K562 (cell line): ENCODE data around the gene SERTAD1. TPM values are rescaled to one million over a fixed set of nuclear protein-coding genes. Genes with fewer than 3 reads are reported as not detected.

ENCODE experiments used
- ATF7 ChIP-seq: fragments of 450-650 bp; IDR thresholded peaks from 2 replicates; pipeline ENCODE4 v1.7.1; 2014; ENCODE audit warnings: mild to moderate bottlenecking, moderate library complexity
- ESRRA ChIP-seq: fragments of 450-650 bp; IDR thresholded peaks from 2 replicates; pipeline ENCODE4 v1.6.1; 2014; ENCODE audit warnings: low read depth, mild to moderate bottlenecking, moderate library complexity, borderline replicate concordance
- ILF3 ChIP-seq: fragments of 450-650 bp; IDR thresholded peaks from 2 replicates; pipeline ENCODE4 v1.6.1; 2018; ENCODE audit warnings: antibody characterized with exemption, mild to moderate bottlenecking, moderate library complexity, borderline replicate concordance
- MTA3 ChIP-seq: fragments of 450-650 bp; formaldehyde crosslinking; IDR thresholded peaks from 2 replicates; pipeline ENCODE4 v1.6.1; 2017; ENCODE audit warnings: mild to moderate bottlenecking, borderline replicate concordance
- PHTF2 ChIP-seq: fragments of 250-450 bp; sonication (Bioruptor Pico); IDR thresholded peaks from 2 replicates; pipeline ENCODE4 v1.5.0; 2021; ENCODE audit warnings: mild to moderate bottlenecking
- POLR2G ChIP-seq: fragments of 200-400 bp; formaldehyde crosslinking; IDR thresholded peaks from 2 replicates; pipeline ENCODE4 v1.6.1; 2017; ENCODE audit warnings: low read depth, mild to moderate bottlenecking, antibody characterized with exemption, low read length, moderate library complexity
- SMARCA5 ChIP-seq: fragments of 450-650 bp; IDR thresholded peaks from 2 replicates; pipeline ENCODE4 v1.6.1; 2016
- SMARCE1 ChIP-seq: fragments of 450-650 bp; IDR thresholded peaks from 2 replicates; pipeline ENCODE4 v1.7.1; 2016; ENCODE audit warnings: mild to moderate bottlenecking
- ZKSCAN1 ChIP-seq: fragments of 150-350 bp; IDR thresholded peaks from 2 replicates; pipeline ENCODE4 v1.6.1; 2016; ENCODE audit warnings: low read depth, low read length
- ZNF232 ChIP-seq: sonication (generic); formaldehyde crosslinking; IDR thresholded peaks from 2 replicates; pipeline ENCODE4 v1.8.0; 2022; ENCODE audit warnings: mild to moderate bottlenecking, missing genetic modification reagents
- ZNF282 ChIP-seq: sonication (generic); formaldehyde crosslinking; IDR thresholded peaks from 2 replicates; pipeline ENCODE4 v1.8.1; 2023; ENCODE audit warnings: missing genetic modification reagents
- ZNF316 ChIP-seq: fragments of 450-650 bp; IDR thresholded peaks from 2 replicates; pipeline ENCODE4 v1.6.1; 2016
- ZNF507 ChIP-seq: conservative IDR thresholded peaks from 2 replicates; pipeline ENCODE4 v1.6.1; 2017; ENCODE audit warnings: missing genetic modification characterization, missing compliant biosample characterization
- ZSCAN32 ChIP-seq: fragments of 450-650 bp; formaldehyde crosslinking; IDR thresholded peaks from 2 replicates; pipeline ENCODE4 v1.4.0; 2020; ENCODE audit warnings: mild to moderate bottlenecking, moderate library complexity
- polyA plus RNA-seq, 8 experiments: library from polyadenylated mRNA; depleted of rRNA in 4 of 8; stranded (reverse) in 5 of 8; unstranded in 3 of 8; fragments of >200 nt; fragmentation: Nextera tagmentation in 2 of 8; fragmentation: Illumina TruSeq in 1 of 8; extraction: Ambion mirVana in 2 of 8; extraction: Trizol in 1 of 8; gene quantifications; 2 replicates each; pipeline versions ENCODE4 v1.2.1 to v1.2.3, GENCODE V29; 2011 to 2014; ENCODE audit warnings: inconsistent platforms in 1 of 8, missing spikeins in 1 of 8
- total RNA-seq, 7 experiments: library from RNA; depleted of rRNA in 6 of 7; stranded (reverse); fragments of >200 nt in 6 of 7; fragmentation: Illumina TruSeq in 2 of 7; extraction: Trizol in 2 of 7; gene quantifications; 2 replicates each; pipeline versions ENCODE4 v1.2.1 to v1.2.3, GENCODE V29; 2011 to 2021; ENCODE audit warnings: low replicate concordance in 1 of 7
- TF ChIP-seq, protein P1 (sequence below): fragments of 200-800 bp; sonication (Bioruptor generic); IDR thresholded peaks from 2 replicates; pipeline ENCODE4 v1.6.1; 2017; ENCODE audit warnings: missing genetic modification characterization, missing compliant biosample characterization
- TF ChIP-seq, protein P2 (sequence below): sonication (generic); formaldehyde crosslinking; IDR thresholded peaks from 2 replicates; pipeline ENCODE4 v1.8.0; 2022; ENCODE audit warnings: mild to moderate bottlenecking, missing genetic modification reagents
- TF ChIP-seq, protein P3 (sequence below): fragments of 250-450 bp; sonication (Bioruptor Pico); IDR thresholded peaks from 2 replicates; pipeline ENCODE4 v1.5.0; 2021; ENCODE audit warnings: mild to moderate bottlenecking, borderline replicate concordance
- TF ChIP-seq, protein P4 (sequence below): fragments of 450-650 bp; formaldehyde crosslinking; IDR thresholded peaks from 2 replicates; pipeline ENCODE4 v1.4.0; 2022; ENCODE audit warnings: missing genetic modification characterization

SERTAD1 gene
- total and polyA plus RNA-seq, 9 of the 15 experiments (the other 6 are each of a cell fraction or from before 2014, with no cell fraction given): 0.15 to 8.7 (median 4.9) TPM

DNA sequence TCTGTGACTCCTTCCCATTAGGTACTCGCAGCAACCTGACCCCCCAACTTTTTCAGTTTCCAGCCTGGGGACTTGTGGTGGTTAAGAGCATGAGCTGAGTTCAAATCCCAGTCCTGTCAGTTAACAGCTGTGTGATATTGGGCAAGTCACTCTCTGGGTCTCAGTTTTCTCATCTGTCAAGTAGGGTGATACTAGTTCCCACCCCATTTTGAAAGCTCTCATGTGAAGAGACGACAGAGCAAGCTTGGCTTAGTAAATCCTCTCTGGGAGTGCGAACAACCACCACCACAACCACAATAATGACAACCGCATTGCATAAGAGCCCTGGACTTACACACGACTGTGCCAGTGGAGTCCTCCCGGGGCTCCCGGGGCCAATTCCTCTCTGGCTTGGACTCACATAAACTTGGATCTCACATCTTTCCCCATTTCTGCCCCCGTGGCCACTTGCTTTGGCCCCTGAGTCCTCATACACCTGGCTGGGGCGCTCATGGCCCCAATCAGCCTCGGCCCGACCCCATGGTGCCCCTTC, 39.3 kb upstream of the SERTAD1 start (continued):
- no peak for TF ChIP-seq ATF7
- no peak for TF ChIP-seq ESRRA
- 0 out of 2 replicates have a peak, but pooled peaks have one; percentile 2 for TF ChIP-seq PHTF2 (CRISPR knock-in tag)
- TF ChIP-seq, protein P1, sequence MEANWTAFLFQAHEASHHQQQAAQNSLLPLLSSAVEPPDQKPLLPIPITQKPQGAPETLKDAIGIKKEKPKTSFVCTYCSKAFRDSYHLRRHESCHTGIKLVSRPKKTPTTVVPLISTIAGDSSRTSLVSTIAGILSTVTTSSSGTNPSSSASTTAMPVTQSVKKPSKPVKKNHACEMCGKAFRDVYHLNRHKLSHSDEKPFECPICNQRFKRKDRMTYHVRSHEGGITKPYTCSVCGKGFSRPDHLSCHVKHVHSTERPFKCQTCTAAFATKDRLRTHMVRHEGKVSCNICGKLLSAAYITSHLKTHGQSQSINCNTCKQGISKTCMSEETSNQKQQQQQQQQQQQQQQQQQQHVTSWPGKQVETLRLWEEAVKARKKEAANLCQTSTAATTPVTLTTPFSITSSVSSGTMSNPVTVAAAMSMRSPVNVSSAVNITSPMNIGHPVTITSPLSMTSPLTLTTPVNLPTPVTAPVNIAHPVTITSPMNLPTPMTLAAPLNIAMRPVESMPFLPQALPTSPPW (CRISPR knock-in tag): peak; percentile 6; the same call in 1 of the 2 replicates
- no peak for TF ChIP-seq MTA3
- TF ChIP-seq ZKSCAN1: no peak; the same call in 1 of the 2 replicates
- no peak for TF ChIP-seq ILF3
- TF ChIP-seq ZSCAN32 (CRISPR knock-in tag): no peak
- no peak for TF ChIP-seq ZNF282
- TF ChIP-seq, protein P2, sequence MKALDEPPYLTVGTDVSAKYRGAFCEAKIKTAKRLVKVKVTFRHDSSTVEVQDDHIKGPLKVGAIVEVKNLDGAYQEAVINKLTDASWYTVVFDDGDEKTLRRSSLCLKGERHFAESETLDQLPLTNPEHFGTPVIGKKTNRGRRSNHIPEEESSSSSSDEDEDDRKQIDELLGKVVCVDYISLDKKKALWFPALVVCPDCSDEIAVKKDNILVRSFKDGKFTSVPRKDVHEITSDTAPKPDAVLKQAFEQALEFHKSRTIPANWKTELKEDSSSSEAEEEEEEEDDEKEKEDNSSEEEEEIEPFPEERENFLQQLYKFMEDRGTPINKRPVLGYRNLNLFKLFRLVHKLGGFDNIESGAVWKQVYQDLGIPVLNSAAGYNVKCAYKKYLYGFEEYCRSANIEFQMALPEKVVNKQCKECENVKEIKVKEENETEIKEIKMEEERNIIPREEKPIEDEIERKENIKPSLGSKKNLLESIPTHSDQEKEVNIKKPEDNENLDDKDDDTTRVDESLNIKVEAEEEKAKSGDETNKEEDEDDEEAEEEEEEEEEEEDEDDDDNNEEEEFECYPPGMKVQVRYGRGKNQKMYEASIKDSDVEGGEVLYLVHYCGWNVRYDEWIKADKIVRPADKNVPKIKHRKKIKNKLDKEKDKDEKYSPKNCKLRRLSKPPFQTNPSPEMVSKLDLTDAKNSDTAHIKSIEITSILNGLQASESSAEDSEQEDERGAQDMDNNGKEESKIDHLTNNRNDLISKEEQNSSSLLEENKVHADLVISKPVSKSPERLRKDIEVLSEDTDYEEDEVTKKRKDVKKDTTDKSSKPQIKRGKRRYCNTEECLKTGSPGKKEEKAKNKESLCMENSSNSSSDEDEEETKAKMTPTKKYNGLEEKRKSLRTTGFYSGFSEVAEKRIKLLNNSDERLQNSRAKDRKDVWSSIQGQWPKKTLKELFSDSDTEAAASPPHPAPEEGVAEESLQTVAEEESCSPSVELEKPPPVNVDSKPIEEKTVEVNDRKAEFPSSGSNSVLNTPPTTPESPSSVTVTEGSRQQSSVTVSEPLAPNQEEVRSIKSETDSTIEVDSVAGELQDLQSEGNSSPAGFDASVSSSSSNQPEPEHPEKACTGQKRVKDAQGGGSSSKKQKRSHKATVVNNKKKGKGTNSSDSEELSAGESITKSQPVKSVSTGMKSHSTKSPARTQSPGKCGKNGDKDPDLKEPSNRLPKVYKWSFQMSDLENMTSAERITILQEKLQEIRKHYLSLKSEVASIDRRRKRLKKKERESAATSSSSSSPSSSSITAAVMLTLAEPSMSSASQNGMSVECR (CRISPR knock-in tag): peak; percentile 86
- TF ChIP-seq ZNF232: no peak
- TF ChIP-seq ZNF316: no peak
- peak; percentile 87 for TF ChIP-seq SMARCA5
- TF ChIP-seq POLR2G: no peak
- TF ChIP-seq, protein P3, sequence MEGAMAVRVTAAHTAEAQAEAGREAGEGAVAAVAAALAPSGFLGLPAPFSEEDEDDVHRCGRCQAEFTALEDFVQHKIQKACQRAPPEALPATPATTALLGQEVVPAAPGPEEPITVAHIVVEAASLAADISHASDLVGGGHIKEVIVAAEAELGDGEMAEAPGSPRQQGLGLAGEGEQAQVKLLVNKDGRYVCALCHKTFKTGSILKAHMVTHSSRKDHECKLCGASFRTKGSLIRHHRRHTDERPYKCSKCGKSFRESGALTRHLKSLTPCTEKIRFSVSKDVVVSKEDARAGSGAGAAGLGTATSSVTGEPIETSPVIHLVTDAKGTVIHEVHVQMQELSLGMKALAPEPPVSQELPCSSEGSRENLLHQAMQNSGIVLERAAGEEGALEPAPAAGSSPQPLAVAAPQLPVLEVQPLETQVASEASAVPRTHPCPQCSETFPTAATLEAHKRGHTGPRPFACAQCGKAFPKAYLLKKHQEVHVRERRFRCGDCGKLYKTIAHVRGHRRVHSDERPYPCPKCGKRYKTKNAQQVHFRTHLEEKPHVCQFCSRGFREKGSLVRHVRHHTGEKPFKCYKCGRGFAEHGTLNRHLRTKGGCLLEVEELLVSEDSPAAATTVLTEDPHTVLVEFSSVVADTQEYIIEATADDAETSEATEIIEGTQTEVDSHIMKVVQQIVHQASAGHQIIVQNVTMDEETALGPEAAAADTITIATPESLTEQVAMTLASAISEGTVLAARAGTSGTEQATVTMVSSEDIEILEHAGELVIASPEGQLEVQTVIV: no peak
- TF ChIP-seq SMARCE1: no peak
- TF ChIP-seq, protein P4, sequence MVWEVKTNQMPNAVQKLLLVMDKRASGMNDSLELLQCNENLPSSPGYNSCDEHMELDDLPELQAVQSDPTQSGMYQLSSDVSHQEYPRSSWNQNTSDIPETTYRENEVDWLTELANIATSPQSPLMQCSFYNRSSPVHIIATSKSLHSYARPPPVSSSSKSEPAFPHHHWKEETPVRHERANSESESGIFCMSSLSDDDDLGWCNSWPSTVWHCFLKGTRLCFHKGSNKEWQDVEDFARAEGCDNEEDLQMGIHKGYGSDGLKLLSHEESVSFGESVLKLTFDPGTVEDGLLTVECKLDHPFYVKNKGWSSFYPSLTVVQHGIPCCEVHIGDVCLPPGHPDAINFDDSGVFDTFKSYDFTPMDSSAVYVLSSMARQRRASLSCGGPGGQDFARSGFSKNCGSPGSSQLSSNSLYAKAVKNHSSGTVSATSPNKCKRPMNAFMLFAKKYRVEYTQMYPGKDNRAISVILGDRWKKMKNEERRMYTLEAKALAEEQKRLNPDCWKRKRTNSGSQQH (CRISPR knock-in tag): no peak
- no peak for TF ChIP-seq ZNF507
